Common myeloid progenitor, CD34-positive (primary cell): Measurements from ENCODE around the gene TNFRSF8.

Experiments
- CTCF ChIA-PET: fragments of 350-600 bp; sonication (Branson Sonifier 250); formaldehyde crosslinking; loops from one replicate; lab custom pipeline; 2021; ENCODE audit warnings: antibody characterized with exemption; lab: Charles Lee
- POLR2A ChIA-PET: fragments of 350-600 bp; sonication (Branson Sonifier 250); formaldehyde crosslinking; loops from one replicate; lab custom pipeline; 2021; ENCODE audit warnings: antibody characterized with exemption; lab: Charles Lee
- DNase-seq, 3 donors: peaks; one replicate each; pipeline versions ENCODE4 v3.0.0 to v3.0.0-alpha.2; 2013
- H3K27ac ChIP-seq, 2 experiments: 1 replicate in 1 of 2; 2 replicates in 1 of 2; pipeline ENCODE4 v1.7.0; 2013; ENCODE audit warnings: inconsistent platforms in 2 of 2, low read length in 2 of 2, mild to moderate bottlenecking in 2 of 2, low read depth in 1 of 2, moderate library complexity in 1 of 2; ENCODE audit not compliant: severe bottlenecking in 2 of 2, insufficient read depth in 1 of 2, poor library complexity in 1 of 2
- H3K27me3 ChIP-seq, 5 experiments: replicated peaks in 2 of 5; 1 replicate in 3 of 5; 2 replicates in 2 of 5; pipeline versions ENCODE4 v1.6.1 to v1.7.0; 2013; ENCODE audit warnings: low read length in 4 of 5, mild to moderate bottlenecking in 2 of 5, moderate library complexity in 2 of 5, inconsistent platforms in 1 of 5; ENCODE audit not compliant: insufficient read depth in 5 of 5, control insufficient read depth in 4 of 5
- H3K36me3 ChIP-seq, 4 experiments: 1 replicate in 2 of 4; 2 replicates in 2 of 4; pipeline versions ENCODE4 v1.6.1 to v1.7.0; 2013; ENCODE audit warnings: low read length in 3 of 4, control low read depth in 1 of 4, mild to moderate bottlenecking in 1 of 4; ENCODE audit not compliant: control insufficient read depth in 4 of 4, insufficient read depth in 4 of 4
- H3K4me1 ChIP-seq, 4 experiments: 1 replicate in 3 of 4; 2 replicates in 1 of 4; pipeline versions ENCODE4 v1.6.1 to v1.7.1; 2013; ENCODE audit warnings: low read length in 3 of 4, mild to moderate bottlenecking in 3 of 4, control low read depth in 1 of 4, inconsistent platforms in 1 of 4, moderate library complexity in 1 of 4; ENCODE audit not compliant: control insufficient read depth in 4 of 4, insufficient read depth in 4 of 4; ENCODE audit errors: control extremely low read depth in 1 of 4
- H3K4me3 ChIP-seq, 7 experiments: 1 replicate in 4 of 7; 2 replicates in 3 of 7; pipeline versions ENCODE4 v1.5.1 to v1.7.0; 2013; ENCODE audit warnings: mild to moderate bottlenecking in 7 of 7, low read length in 6 of 7, moderate library complexity in 6 of 7, inconsistent platforms in 2 of 7, low read depth in 2 of 7, control low read depth in 1 of 7; ENCODE audit not compliant: insufficient read depth in 4 of 7, control insufficient read depth in 1 of 7; ENCODE audit errors: extremely low read depth in 1 of 7
- H3K9me3 ChIP-seq, 5 experiments: 1 replicate in 4 of 5; 2 replicates in 1 of 5; pipeline versions ENCODE4 v1.6.1 to v1.7.1; 2013; ENCODE audit warnings: low read length in 4 of 5, mild to moderate bottlenecking in 2 of 5, inconsistent platforms in 1 of 5, low read depth in 1 of 5, moderate library complexity in 1 of 5; ENCODE audit not compliant: control insufficient read depth in 4 of 5, insufficient read depth in 2 of 5; ENCODE audit errors: control extremely low read depth in 1 of 5
- WGBS: methylation state at CpG from one replicate; pipeline ENCODE4 v1.1.5; 2013; ENCODE audit not compliant: insufficient coverage; 5-methylcytosine and 5-hydroxymethylcytosine counted together

The TNFRSF8 gene

GRCh38 chr1:12155328-12155727, 92.2 kb downstream of the TNFRSF8 start:
- H3K36me3 ChIP-seq = no peaks in the 10 kb centered on the region
- no peak overlapping the region for H3K4me3 ChIP-seq
- POLR2A ChIA-PET = no interaction called here
- no peaks in the 10 kb centered on the region for H3K27me3 ChIP-seq
- no peaks in the 10 kb centered on the region for H3K9me3 ChIP-seq
- H3K4me1 ChIP-seq = peaks cover 28 to 72% (median 50%) of the 10 kb centered on the region in 4 experiments
- 100% methylated on average over 2 of the region's 2 CpGs for WGBS
- DNase-seq = no peak
- CTCF ChIA-PET = interaction anchor here (1.7 kb wide), 1 partner anchor 14 kb away, joined by 5 read pairs; no protein-coding TSS in a partner anchor
- no peak overlapping the region for H3K27ac ChIP-seq

GRCh38 chr1:12157366-12158231, 94.5 kb downstream of the TNFRSF8 start:
- peaks cover 23 to 72% (median 51%) of the 10 kb centered on the region in 4 experiments for H3K4me1 ChIP-seq
- H3K27me3 ChIP-seq = no peaks in the 10 kb centered on the region
- CTCF ChIA-PET = interaction anchor here (1.0 to 1.8 kb wide), 3 partner anchors 10 to 33 kb away, joined by 3 to 5 read pairs (median 5); no protein-coding TSS in a partner anchor
- peak in 2 of 3 donors; percentile 81 to 82 for DNase-seq
- WGBS = 53% methylated on average over 6 of the region's 10 CpGs
- no peak overlapping the region for H3K4me3 ChIP-seq
- H3K27ac ChIP-seq = no peak overlapping the region
- POLR2A ChIA-PET = interaction anchor here (0.6 to 1.0 kb wide), 3 partner anchors 11 to 187 kb away, joined by 3 read pairs; no protein-coding TSS in a partner anchor
- H3K9me3 ChIP-seq = no peaks in the 10 kb centered on the region
- no peaks in the 10 kb centered on the region for H3K36me3 ChIP-seq

DNA sequence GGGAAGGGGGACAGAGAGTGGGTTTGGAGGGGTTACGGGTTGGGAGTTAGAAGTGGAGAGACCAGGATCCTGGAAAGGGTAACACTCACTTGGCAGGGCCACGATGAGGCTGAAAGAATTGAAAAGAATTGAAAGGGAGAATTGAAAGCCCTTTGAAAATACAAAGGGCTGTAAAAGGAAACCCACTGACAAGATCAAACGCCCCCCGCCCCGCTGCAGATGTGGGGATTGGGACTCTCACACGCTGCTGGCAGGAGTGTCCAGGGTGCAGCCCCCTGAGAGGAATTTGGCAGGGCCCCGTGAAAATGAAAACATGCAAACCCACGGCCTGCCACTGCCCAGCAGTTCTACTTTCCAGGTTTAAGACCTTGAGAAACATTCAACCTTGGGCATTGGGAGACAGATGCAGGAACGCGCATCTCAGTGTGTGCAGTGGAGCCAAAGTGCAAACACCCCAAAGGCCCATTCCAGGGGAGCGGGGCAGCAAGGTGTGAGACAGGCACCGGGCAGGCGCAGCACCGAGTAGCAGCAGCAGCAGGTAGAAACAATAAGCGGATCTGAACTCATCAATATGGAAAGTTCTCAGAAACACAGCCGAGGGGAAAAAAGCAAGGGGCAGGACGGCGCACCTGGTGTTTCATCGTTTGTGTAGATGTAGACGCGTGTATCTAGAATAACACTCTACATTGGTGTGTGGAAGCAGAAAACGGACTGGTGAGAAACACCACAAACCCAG, 95.4 kb downstream of the TNFRSF8 start:
- no peak for DNase-seq
- WGBS = 85% methylated on average over 21 of the region's 22 CpGs
- Histone ChIP-seq H3K4me1 (peaks cover 20 to 72% (median 48%) of the 10 kb centered on the region in 4 experiments), H3K27ac (no peak overlapping the region), H3K9me3 (no peaks in the 10 kb centered on the region), H3K27me3 (no peaks in the 10 kb centered on the region), H3K36me3 (no peaks in the 10 kb centered on the region), H3K4me3 (no peak overlapping the region)
- ChIA-PET CTCF (interaction anchor here (1.4 kb wide), 1 partner anchor 9 kb away, joined by 3 read pairs; no protein-coding TSS in a partner anchor), POLR2A (interaction anchor here (0.6 kb wide), 1 partner anchor 85 kb away, joined by 3 read pairs; no protein-coding TSS in a partner anchor)

- H3K4me3 ChIP-seq = no peak overlapping the region
- peaks cover 20 to 81% (median 46%) of the 10 kb centered on the region in 4 experiments for H3K4me1 ChIP-seq
- H3K27ac ChIP-seq = no peak overlapping the region
- H3K9me3 ChIP-seq = no peaks in the 10 kb centered on the region
- CTCF ChIA-PET = interaction anchor here (0.7 to 1.4 kb wide), 2 partner anchors 10 to 18 kb away, joined by 3 read pairs; no protein-coding TSS in a partner anchor
- peak in 1 of 3 donors; percentile 48 for DNase-seq
- WGBS = 100% methylated on average over 1 of the region's 7 CpGs
- no peaks in the 10 kb centered on the region for H3K27me3 ChIP-seq
- H3K36me3 ChIP-seq = no peaks in the 10 kb centered on the region
- POLR2A ChIA-PET = interaction anchor here (0.6 kb wide), 2 partner anchors 9 to 51 kb away, joined by 4 read pairs; no protein-coding TSS in a partner anchor
Measured at GRCh38 chr1:12159816-12160215, 96.7 kb downstream of the TNFRSF8 start.

DNA sequence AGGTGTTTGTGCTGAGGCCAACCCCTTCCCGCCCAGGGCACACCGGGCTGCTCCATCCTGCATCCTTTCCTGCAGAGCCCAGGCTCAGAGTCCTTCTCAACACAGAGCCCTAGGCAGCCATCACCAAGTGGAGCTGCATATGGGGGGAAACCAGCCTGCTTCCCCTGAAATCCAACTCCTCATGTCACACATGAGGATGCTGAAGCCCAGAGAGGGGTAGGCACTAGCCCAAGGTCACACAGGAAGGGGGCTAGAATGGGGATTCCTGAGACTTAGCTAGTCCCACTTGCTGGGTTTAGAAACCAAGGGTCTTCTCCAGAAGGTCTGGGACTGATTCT, 98.2 kb downstream of the TNFRSF8 start:
- H3K4me1 ChIP-seq = peaks cover 20 to 84% (median 48%) of the 10 kb centered on the region in 4 experiments
- H3K36me3 ChIP-seq = no peaks in the 10 kb centered on the region
- no peaks in the 10 kb centered on the region for H3K9me3 ChIP-seq
- POLR2A ChIA-PET = interaction anchor here (1.4 kb wide), 1 partner anchor 18 kb away, joined by 3 read pairs; no protein-coding TSS in a partner anchor
- WGBS = 71% methylated on average over 2 of the region's 2 CpGs
- H3K4me3 ChIP-seq = peak overlapping the region in 1 of 7 experiments; percentile 9
- CTCF ChIA-PET = interaction anchor here (0.8 to 1.9 kb wide), 5 partner anchors 11 to 48 kb away, joined by 3 to 10 read pairs (median 5); no protein-coding TSS in a partner anchor
- no peaks in the 10 kb centered on the region for H3K27me3 ChIP-seq
- no peak for DNase-seq
- H3K27ac ChIP-seq = no peak overlapping the region

DNA sequence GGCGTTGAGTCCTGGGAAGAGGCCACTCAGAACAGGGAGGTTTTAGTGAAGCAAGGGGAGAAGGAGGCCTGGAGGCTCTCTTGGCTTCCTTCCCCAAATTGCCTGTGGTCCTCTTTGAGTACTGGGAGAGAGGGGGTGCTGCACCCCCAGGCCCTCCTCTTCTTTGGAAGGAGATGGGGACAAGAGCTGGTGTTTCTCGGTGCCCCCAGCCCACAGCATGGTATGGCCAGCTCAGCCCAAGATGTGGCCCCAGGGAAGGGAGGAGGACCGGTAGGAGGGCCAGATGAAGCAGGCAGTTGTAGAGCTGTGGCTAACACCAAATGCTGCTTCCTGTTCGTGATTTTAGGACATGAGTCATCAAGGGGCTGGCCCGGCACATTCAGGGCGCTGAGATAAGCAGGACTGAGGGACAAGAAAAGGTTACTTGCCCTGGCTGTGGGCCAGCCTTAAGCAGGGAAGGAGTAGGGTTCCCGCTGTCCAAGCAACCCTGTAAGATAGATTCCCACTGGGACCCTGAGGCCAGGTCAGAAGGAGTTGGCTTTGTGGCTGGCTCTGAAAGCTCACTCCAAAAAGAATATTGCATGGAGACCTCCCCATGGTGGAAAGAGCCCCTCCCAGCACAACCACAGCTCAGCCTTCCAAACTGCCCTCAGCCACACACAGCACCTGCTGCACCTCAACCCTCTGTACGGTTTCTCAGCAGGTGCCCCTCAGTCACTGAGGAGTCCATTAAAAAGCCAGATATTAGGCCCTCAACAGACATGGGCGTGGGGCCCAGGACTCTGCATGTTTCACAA, 98.8 kb downstream of the TNFRSF8 start:
- WGBS = 7% methylated on average over 9 of the region's 9 CpGs
- peak; percentile 93 to 99 (median 98) for DNase-seq
- no peaks in the 10 kb centered on the region for H3K27me3 ChIP-seq
- H3K36me3 ChIP-seq = no peaks in the 10 kb centered on the region
- no peaks in the 10 kb centered on the region for H3K9me3 ChIP-seq
- no peak overlapping the region for H3K27ac ChIP-seq
- peaks cover 18 to 86% (median 52%) of the 10 kb centered on the region in 4 experiments for H3K4me1 ChIP-seq
- ChIA-PET CTCF (interaction anchor here (0.8 to 1.9 kb wide), 9 partner anchors 11 to 83 kb away, joined by 3 to 10 read pairs (median 4); no protein-coding TSS in a partner anchor), POLR2A (interaction anchor here (1.2 to 1.4 kb wide), 2 partner anchors 18 to 20 kb away, joined by 3 to 4 read pairs; no protein-coding TSS in a partner anchor)
- H3K4me3 ChIP-seq = peak overlapping the region in 2 of 7 experiments; percentile 11 to 38
